Left lobe of liver (tissue), 2 donors: ENCODE results near the gene USP7. TPM values are rescaled to one million over a fixed set of nuclear protein-coding genes. Genes with fewer than 3 reads are reported as not detected.
"Not testable (repeated sequence)": the region's sequence is repeated elsewhere in the genome, so short reads cannot be mapped to it uniquely, and the experiment has no call there.

Experiments used
- ATAC-seq: fragments of 200-7000 bp; cut with Tn5 transposase; one replicate; pipeline ENCODE4 v1.9.1; 2020; ENCODE audit warnings: mild to moderate bottlenecking, moderate library complexity
- DNase-seq: peaks from one replicate; pipeline ENCODE4 v3.0.0-alpha.2; 2020; ENCODE audit warnings: low spot score
- total RNA-seq: library from RNA; stranded (reverse); gene quantifications from one replicate; pipeline ENCODE4 v1.2.1, GENCODE V29; 2021
- donor health status: DM: no; HTN: no; CAD: no; lungs with moderate emphysema.
- donor health status: DM: no; HTN: yes; CAD: no.

The USP7 gene
- total RNA-seq, 1 donor from 2014 or later = 44.3 TPM

DNA sequence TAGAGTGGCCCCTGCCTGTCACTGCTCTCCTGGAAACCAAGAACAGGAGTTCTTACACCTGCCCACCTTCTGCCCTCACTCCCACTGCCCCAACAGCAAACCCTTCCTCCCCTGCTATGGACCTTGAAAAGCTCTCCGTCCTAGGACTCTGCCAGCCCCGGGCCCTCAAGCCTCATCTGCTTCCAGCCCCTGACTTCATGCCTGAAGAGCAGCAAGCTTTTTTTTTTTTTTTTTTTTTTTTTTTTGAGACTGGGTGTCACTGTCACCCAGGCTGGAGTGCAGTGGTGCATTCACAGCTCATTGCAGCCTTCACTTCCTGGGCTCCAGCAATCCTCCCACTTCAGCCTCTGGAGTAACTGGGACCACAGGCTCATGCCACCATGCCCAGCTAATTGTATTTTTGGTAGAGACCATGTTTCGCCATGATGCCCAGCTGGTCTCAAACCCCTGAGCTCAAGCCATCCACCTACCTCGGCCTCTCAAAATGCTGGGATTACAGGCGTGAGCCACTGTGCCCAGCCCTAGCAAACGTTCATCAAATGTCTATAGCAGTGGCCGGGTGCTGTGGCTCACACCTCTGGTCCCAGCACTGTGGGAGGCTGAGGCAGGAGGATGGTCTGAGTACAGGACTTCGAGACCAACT, 111.8 kb downstream of the USP7 start:
- DNase-seq (no peak), ATAC-seq (no peak)

DNA sequence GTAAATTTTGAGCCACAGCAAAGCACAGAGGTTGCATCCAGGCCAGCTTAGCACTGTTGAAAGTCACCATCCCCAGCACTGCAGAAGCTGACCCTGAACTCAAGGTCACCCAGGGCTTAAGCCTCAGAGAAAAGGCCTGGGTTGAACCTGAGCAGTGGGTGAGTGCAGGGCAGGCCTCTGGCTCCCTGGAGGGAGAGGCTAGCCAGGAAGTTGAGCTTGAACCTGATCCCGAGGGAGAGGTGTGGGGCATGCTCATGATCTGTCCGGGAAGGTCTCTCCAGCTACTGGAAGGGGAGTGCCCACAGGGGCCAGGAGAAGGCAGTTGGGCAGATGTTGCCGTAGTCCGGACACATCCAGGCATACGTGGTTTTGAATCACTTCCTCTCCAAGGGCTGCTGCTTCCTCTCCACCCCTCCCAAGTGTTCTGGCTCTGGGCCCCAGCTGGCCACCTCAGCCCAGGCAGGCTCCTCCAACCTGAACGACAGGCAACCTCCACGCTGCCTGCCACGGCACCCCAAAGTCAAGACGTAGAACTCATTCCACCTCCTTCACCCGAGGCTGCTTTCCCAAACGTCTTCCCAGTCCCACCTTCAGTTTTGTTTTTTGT, 113.3 kb downstream of the USP7 start:
- DNase-seq = peak; percentile 85
- ATAC-seq = peak; percentile 81

DNA sequence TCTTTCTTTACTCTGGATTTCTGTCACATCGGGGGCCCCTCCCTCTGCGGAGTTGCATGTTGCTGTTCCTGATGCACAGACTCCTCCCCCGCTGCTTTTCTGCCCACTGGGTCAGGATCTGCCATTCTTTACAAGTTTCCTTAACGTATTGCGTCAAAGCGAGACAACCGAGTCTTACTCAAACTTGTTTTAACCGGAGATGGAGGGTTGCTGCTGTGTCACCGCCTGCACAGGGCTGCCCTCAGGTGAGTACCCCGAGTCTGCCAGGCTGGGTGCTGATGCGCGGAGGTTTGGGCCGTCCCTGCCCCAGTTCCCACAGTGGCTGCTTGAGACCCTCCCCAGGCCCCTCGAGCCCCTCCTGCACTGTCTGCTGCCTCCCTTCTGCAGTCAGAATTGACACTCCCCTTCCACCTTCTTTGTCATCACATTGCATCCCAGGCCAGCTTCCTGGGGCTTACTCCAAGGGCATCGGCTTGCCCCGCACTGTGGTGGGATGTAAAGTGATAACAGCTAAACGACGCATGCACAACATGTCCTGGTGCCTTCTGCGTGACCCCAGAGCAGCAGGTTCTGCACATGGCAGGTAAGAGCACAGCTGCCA, 114.2 kb downstream of the USP7 start:
- no peak for ATAC-seq

DNA sequence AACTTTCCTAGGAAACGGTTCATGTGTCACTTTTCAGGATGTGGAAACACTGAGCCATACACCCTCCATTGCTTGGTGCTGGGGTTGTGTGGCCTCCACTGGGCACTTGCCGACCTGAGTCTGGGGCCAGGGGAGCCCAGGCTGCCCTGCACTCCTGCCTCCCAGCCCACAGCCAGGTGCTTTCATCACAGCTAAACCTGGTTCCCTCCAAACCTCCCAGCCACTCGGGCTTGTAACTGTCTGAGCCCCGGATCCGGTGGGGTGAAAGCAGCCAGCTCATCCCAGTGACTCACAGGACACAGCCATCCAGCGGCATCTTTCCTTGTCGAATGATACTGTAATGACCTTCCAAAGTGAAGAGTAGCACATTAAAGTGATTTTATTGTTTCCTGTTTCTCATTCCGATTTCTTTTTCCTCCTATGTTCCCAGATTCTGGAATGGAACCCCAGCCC, 114.7 kb downstream of the USP7 start:
- no peak for ATAC-seq

More for the DNA sequence above, 114.2 kb downstream of the USP7 start:
- DNase-seq = no peak

DNA sequence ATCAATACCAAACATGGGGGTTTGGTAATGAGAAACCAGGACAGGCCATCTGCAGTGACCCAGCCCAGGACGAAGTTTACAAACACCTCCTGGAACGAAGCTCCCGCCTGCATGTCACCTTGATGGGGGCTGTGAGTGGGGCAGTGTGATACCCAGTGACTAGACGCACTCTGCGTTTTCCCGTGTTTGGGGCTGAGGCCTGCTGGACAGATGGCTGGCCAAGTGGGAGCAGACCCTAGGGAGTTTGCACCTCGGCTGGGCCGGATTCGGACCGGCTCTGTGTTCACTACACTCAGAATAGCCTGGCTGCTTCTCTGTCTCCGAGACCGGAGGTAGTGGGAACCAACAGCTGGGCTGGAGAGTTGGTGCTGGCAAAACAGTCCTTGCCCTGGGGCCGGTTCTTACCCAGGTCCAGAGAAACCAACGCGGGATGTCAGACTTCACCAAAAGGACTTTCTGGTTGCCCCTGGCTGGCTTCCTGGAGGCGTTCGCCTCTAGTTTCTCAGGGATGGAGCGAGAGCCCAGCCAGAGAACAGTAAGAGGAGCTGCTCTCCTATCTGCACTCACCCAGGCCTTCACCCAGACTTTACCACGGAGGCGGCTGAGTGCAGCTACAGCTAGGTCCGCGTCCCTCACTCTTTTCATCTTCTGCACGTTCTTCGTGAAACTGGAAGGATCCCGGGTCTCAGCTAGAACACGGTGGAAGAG, 115.3 kb downstream of the USP7 start:
- ATAC-seq = no peak
- no peak for DNase-seq

More for the DNA sequence above, 114.7 kb downstream of the USP7 start:
- no peak for DNase-seq

DNA sequence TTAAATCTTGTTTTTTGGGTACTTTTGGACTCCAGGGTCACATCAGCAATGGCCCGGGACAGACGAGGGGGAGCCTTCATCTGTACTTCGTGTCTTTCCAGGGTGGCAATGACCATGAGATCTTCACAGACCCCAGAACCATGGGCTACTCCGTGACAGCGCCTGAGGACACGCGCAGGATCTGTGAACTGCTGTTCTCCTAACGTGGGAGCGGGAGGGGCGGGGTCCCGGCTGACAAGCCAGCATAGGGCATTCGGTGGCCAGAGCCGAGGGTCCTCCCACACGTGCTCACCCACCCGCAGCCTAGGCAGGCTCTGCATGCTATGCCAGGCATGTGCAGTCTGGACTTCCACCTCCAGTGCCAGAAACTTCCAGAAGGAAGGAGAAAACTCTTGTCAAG, 116.1 kb downstream of the USP7 start:
- ATAC-seq (no peak), DNase-seq (no peak)

DNA sequence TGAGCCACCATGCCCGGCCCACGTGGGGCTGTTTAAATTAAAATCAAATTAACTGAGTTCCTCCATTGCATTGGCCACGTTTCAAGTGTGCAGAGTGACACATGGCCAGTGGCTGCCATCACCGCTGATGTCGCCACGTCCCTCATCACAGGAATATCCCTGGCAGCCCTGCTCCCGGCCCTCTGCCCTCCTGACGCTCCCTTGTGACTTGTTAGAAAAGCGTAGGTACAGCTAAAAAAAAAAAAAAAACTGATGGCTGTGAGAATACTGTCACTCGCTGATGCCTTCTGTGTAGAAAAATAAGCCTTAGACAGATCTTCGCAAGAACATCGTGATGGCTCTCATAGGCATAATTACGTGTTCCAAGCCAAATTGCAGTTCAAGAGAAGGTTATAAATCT, 116.6 kb downstream of the USP7 start:
- no peak for DNase-seq
- ATAC-seq = no peak

DNA sequence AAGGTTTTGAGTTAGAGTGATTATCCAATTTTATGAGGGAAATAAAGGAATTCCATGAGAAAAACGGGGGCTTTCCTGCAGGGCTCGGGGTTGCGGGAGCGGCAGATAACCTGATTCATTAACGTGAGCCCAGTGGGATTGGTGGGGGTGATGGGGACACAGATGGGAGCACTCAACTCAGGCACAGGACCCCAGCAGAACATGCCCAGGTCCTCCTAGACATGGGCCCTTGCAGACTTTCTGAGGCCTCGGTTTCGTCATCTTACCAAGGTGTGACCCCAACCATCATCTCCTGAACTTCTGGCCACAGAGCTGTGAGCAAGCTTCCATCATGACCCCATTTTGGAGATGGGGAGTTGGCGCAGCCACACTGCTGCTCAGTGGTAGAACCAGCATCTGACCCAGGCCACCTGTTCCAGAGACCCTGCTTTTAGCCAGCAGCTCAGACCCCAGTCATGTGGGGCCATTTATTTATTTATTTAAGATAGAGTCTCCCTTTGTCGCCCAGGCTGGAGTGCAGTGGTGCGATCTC, 117.2 kb downstream of the USP7 start:
- no peak for ATAC-seq
- DNase-seq = no peak

DNA sequence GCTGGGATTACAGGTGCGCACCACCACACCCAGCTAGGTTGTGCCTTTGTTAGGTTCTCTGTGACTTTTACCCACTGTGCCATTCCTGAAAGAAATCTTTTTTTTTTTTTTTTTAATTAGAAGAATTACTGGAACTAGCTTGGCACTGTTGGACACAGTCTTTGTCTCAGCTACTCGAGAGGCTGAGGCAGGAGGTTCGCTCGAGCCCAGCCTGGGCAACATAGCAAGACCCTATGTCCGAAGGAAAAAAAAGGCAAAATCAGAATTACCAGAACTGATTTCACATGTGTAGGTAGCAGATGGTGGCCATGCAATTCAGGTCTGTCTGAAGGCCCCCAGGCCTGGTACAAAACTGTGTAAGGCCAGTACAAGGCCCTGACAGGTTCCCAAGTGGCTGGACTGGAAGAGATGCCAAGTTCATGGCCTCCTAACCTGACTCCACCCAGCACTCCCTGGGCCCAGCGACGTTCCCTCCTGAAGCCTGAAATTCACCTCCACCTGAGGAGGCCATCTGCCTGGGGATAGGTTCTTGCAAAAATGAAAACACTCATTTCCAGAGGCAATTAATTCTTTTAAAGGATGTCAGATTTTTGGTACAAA, 117.9 kb downstream of the USP7 start:
- no peak for ATAC-seq
- no peak for DNase-seq

DNA sequence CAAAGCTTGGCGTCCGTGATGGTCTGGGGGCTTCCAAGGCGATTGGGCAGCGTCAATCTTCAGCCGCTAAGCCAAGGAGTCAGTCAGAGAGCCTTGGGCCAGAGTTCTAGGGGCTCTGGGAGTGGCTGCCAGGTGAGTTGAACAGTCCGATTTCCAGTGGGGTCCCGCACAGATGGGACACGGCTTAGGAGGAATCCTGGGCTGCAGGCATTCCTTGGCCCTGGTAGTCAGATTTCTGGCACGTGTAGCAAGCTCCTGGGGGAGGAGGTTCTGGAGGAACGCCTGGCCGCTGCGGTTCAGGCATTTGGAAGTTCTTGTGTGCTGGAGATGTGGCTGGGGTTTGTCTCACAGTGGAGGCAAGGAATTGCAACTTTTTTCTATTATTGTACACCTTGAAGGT, 120.4 kb downstream of the USP7 start:
- DNase-seq, ATAC-seq: not testable (repeated sequence)

Other genes starting within 250 kb of the USP7 start
- gene TMEM186, start 166.3 kb downstream of the USP7 start, total RNA-seq = 7.5 TPM
- gene PMM2, start 166.1 kb downstream of the USP7 start, total RNA-seq = 22.9 TPM
- gene CARHSP1, start 94.9 kb downstream of the USP7 start, total RNA-seq = 62.5 TPM
- gene LITAFD, start 81.6 kb downstream of the USP7 start, total RNA-seq = not detected
- 30.3 TPM for gene HAPSTR1, start 127.7 kb upstream of the USP7 start, total RNA-seq